HG02763 (cell line): ENCODE measurements around the gene PRCC.

Source experiments
- ATAC-seq: cut with Tn5 transposase; IDR thresholded peaks from one replicate; pipeline ENCODE4 v1.9.1; 2021; ENCODE audit warnings: mild to moderate bottlenecking, moderate library complexity; ENCODE audit not compliant: unreplicated experiment

PRCC gene

GRCh38 chr1:156840186-156840897 lies 73.0 kb downstream of the PRCC start:
- no peak for ATAC-seq

GRCh38 chr1:156840898-156841279 lies 73.6 kb downstream of the PRCC start:
- no peak for ATAC-seq

- ATAC-seq: no peak
Observed at GRCh38 chr1:156841295-156841855, 74.0 kb downstream of the PRCC start.

GRCh38 chr1:156842618-156843300 lies 75.4 kb downstream of the PRCC start:
- no peak for ATAC-seq

GRCh38 chr1:156844102-156844501 lies 76.8 kb downstream of the PRCC start:
- no peak for ATAC-seq

GRCh38 chr1:156844638-156845037 lies 77.3 kb downstream of the PRCC start:
- ATAC-seq: no peak

GRCh38 chr1:156845055-156845952 lies 78.0 kb downstream of the PRCC start:
- ATAC-seq: no peak

GRCh38 chr1:156845953-156846545 lies 78.7 kb downstream of the PRCC start:
- ATAC-seq: no peak

- ATAC-seq: no peak
Observed at GRCh38 chr1:156846643-156847042, 79.3 kb downstream of the PRCC start.

GRCh38 chr1:156847591-156848460 lies 80.5 kb downstream of the PRCC start:
- ATAC-seq: no peak

- ATAC-seq: no peak
Observed at GRCh38 chr1:156848461-156849150, 81.3 kb downstream of the PRCC start.

GRCh38 chr1:156849151-156849496 lies 81.8 kb downstream of the PRCC start:
- no peak for ATAC-seq
